Kidney (tissue), 14 donors: ENCODE data around the gene FBN3. TPM values are rescaled to one million over a fixed set of nuclear protein-coding genes. Genes with fewer than 3 reads are reported as not detected.
"Not testable (repeated sequence)": the region's sequence is repeated elsewhere in the genome, so short reads cannot be mapped to it uniquely, and the experiment has no call there.

Source experiments
- DNase-seq, 5 donors: peaks; one replicate each; pipeline ENCODE4 v3.0.0-alpha.2; 2013 to 2020
- FAIRE-seq: peaks from 2 replicates; lab custom pipeline; 2012; peaks lifted over from hg19 to GRCh38; lab: Jason Lieb, UNC
- H3K27ac ChIP-seq, 2 donors: one replicate each; pipeline ENCODE4 v1.7.0; 2013; ENCODE audit warnings: low read depth in 2 of 2, low read length in 2 of 2, inconsistent platforms in 1 of 2
- H3K27me3 ChIP-seq: one replicate; pipeline ENCODE4 v1.7.1; 2013; ENCODE audit warnings: low read length, inconsistent platforms; ENCODE audit not compliant: control insufficient read depth, insufficient read depth
- H3K36me3 ChIP-seq, 3 donors: one replicate each; pipeline versions ENCODE4 v1.7.0 to v1.7.1; 2013; ENCODE audit warnings: low read length in 3 of 3, control low read depth in 1 of 3, inconsistent platforms in 1 of 3; ENCODE audit not compliant: insufficient read depth in 3 of 3, control insufficient read depth in 2 of 3
- H3K4me1 ChIP-seq, 3 donors: one replicate each; pipeline versions ENCODE4 v1.7.0 to v1.7.1; 2013; ENCODE audit warnings: low read length in 3 of 3, inconsistent platforms in 1 of 3, low read depth in 1 of 3; ENCODE audit not compliant: control insufficient read depth in 2 of 3, insufficient read depth in 2 of 3
- H3K4me3 ChIP-seq, 3 donors: one replicate each; pipeline versions ENCODE4 v1.7.0 to v1.8.1; 2013; ENCODE audit warnings: low read length in 3 of 3, control low read depth in 1 of 3, inconsistent platforms in 1 of 3
- H3K9ac ChIP-seq, 3 donors: one replicate each; pipeline versions ENCODE4 v1.7.0 to v1.7.1; 2013; ENCODE audit warnings: low read length in 3 of 3, control low read depth in 1 of 3, inconsistent platforms in 1 of 3
- H3K9me3 ChIP-seq, 3 donors: one replicate each; pipeline versions ENCODE4 v1.7.0 to v1.7.1; 2013; ENCODE audit warnings: low read length in 3 of 3, control low read depth in 1 of 3, inconsistent platforms in 1 of 3; ENCODE audit not compliant: control insufficient read depth in 2 of 3, insufficient read depth in 1 of 3
- intact Hi-C: fragments of 100-400 bp; cut with DNase I; formaldehyde crosslinking; loops from one replicate; pipeline ENCODE4 v1.11.1; 2022
- polyA plus RNA-seq: library from polyadenylated mRNA; stranded (reverse); fragments of 350-450 nt; fragmentation: Illumina TruSeq; extraction: RNeasy Lipid Tissue Mini Kit (QIAGEN cat#74804); gene quantifications from one replicate; pipeline ENCODE4 v1.2.3, GENCODE V29; 2014; ENCODE audit warnings: low read depth, low replicate concordance; ENCODE audit not compliant: insufficient read depth
- total RNA-seq: library from RNA; stranded (reverse); fragmentation: NEBNext Ultra II Directional; extraction: Animal tissue kit (Norgen Biotek cat#: 25700); gene quantifications from one replicate; pipeline ENCODE4 v1.2.1, GENCODE V29; 2021
- TF ChIP-seq, protein P1 (sequence below): IDR thresholded peaks from 3 replicates; pipeline ENCODE4 v1.5.1; 2012; ENCODE audit warnings: mild to moderate bottlenecking, moderate library complexity, borderline replicate concordance; ENCODE audit not compliant: insufficient read depth; ENCODE audit errors: extremely low read depth
- donor health status: control.
- donor health status: control.
- donor health status: control.
- donor health status: control.
- donor health status: control.
- donor health status: DM: yes; HTN: yes; CAD: no.
- donor health status: Normal renal cell carcinoma (clear cell type).

FBN3 gene
- total and polyA plus RNA-seq, 2 donors from 2014 or later = 0.44 to 0.56 TPM

GRCh38 chr19:8028951-8029491, 120.4 kb downstream of the FBN3 start:
- TF ChIP-seq, protein P1, sequence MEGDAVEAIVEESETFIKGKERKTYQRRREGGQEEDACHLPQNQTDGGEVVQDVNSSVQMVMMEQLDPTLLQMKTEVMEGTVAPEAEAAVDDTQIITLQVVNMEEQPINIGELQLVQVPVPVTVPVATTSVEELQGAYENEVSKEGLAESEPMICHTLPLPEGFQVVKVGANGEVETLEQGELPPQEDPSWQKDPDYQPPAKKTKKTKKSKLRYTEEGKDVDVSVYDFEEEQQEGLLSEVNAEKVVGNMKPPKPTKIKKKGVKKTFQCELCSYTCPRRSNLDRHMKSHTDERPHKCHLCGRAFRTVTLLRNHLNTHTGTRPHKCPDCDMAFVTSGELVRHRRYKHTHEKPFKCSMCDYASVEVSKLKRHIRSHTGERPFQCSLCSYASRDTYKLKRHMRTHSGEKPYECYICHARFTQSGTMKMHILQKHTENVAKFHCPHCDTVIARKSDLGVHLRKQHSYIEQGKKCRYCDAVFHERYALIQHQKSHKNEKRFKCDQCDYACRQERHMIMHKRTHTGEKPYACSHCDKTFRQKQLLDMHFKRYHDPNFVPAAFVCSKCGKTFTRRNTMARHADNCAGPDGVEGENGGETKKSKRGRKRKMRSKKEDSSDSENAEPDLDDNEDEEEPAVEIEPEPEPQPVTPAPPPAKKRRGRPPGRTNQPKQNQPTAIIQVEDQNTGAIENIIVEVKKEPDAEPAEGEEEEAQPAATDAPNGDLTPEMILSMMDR = no peak
- intact Hi-C loops = no loop called here
- no peak for FAIRE-seq

GRCh38 chr19:8025316-8025715, 124.1 kb downstream of the FBN3 start:
- TF ChIP-seq, protein P1 = no peak
- H3K4me1 ChIP-seq = no peaks in the 10 kb centered on the region
- no peak overlapping the region for H3K9ac ChIP-seq
- intact Hi-C loops = no loop called here
- no peak overlapping the region for H3K4me3 ChIP-seq
- no peaks in the 10 kb centered on the region for H3K9me3 ChIP-seq
- no peak for DNase-seq
- H3K27me3 ChIP-seq = no peaks in the 10 kb centered on the region
- H3K27ac ChIP-seq = no peak overlapping the region
- no peaks in the 10 kb centered on the region for H3K36me3 ChIP-seq
- no peak for FAIRE-seq

More at GRCh38 chr19:8028951-8029491, 120.4 kb downstream of the FBN3 start:
- H3K36me3 ChIP-seq = no peaks in the 10 kb centered on the region
- no peak overlapping the region for H3K27ac ChIP-seq
- no peak overlapping the region for H3K4me3 ChIP-seq
- H3K27me3 ChIP-seq = no peaks in the 10 kb centered on the region
- H3K9me3 ChIP-seq = no peaks in the 10 kb centered on the region
- H3K9ac ChIP-seq = no peak overlapping the region
- peak in 4 of 5 donors; percentile 74 to 88 (median 75) for DNase-seq
- no peaks in the 10 kb centered on the region for H3K4me1 ChIP-seq

DNA sequence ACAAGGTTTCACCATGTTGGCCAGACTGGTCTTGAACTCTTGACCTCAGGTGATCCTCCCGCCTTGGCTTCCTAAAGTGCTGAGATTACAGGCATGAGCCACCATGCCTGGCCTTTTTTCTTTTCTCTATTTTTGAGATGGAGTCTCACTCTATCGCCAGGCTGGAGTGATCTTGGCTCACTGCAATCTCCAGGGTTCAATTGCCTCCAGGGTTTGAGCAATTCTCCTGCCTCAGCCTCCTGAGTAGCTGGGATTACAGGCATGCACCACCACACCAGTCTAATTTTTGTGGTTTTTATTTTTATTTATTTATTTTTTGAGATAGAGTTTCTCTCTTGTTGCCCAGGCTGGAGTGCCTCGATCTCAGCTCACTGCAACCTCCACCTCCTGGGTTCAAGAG, 125.1 kb downstream of the FBN3 start:
- H3K4me3 ChIP-seq, H3K4me1 ChIP-seq, H3K27ac ChIP-seq, intact Hi-C loops, DNase-seq, H3K9ac ChIP-seq, FAIRE-seq, H3K27me3 ChIP-seq, H3K36me3 ChIP-seq, H3K9me3 ChIP-seq: not testable (repeated sequence)

DNA sequence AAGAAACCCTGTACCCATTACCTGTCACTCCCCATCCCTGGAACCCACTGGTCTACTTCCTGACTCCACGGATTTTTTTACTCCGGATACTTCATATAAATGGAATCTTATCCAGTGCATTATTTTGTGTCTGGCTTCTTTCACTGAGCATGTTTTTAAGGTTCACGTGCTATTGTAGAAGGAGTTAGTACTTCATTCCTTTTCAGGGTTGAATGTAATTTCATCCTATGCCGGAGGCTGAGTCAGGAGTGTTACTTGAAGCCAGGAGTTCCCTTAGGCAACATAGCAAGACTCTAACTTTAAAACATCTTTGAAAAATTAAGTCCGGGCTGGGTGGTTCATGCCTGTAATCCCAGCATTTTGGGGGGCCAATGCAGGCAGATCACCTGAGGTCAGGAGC, 126.0 kb downstream of the FBN3 start:
- TF ChIP-seq, protein P1 = no peak
- FAIRE-seq = no peak

More for the DNA sequence above, 126.0 kb downstream of the FBN3 start:
- no peaks in the 10 kb centered on the region for H3K9me3 ChIP-seq
- H3K4me1 ChIP-seq = no peaks in the 10 kb centered on the region
- no peak overlapping the region for H3K9ac ChIP-seq
- H3K27ac ChIP-seq = no peak overlapping the region
- no peak overlapping the region for H3K4me3 ChIP-seq
- no peaks in the 10 kb centered on the region for H3K36me3 ChIP-seq
- no peaks in the 10 kb centered on the region for H3K27me3 ChIP-seq
- no peak for DNase-seq
- intact Hi-C loops = no loop called here
